Suprapubic skin (tissue), 4 donors: ENCODE results near the gene ATG4D.
"Not testable (repeated sequence)": the region's sequence is repeated elsewhere in the genome, so short reads cannot be mapped to it uniquely, and the experiment has no call there.

Experiments used
- CTCF ChIP-seq, 2 donors: fragments of 200-600 bp in 1 of 2; fragments of 450-650 bp in 1 of 2; sonication (generic) in 1 of 2; IDR thresholded peaks; one replicate each; pipeline ENCODE4 v1.5.1; 2016 to 2019; ENCODE audit warnings: antibody characterized with exemption in 2 of 2, mild to moderate bottlenecking in 1 of 2, moderate library complexity in 1 of 2
- POLR2A ChIP-seq, 2 donors: fragments of 450-650 bp; IDR thresholded peaks; one replicate each; pipeline ENCODE4 v1.6.1; 2017; ENCODE audit warnings: antibody characterized with exemption in 2 of 2, mild to moderate bottlenecking in 2 of 2, moderate library complexity in 2 of 2
- POLR2AphosphoS5 ChIP-seq, 3 donors: sonication (generic); formaldehyde crosslinking; IDR thresholded peaks; one replicate each; pipeline ENCODE4 v1.6.1; 2017; ENCODE audit warnings: antibody characterized with exemption in 3 of 3

- not testable (repeated sequence) for TF ChIP-seq CTCF, POLR2A, POLR2AphosphoS5 (IDR thresholded peaks at IDR 0.05)
These were observed 16.8 kb upstream of the ATG4D start for GRCh38 chr19:10526887-10527286.
